ELF-1 (cell line): ENCODE measurements around the gene CCNT1.
"Not testable (repeated sequence)": the region's sequence is repeated elsewhere in the genome, so short reads cannot be mapped to it uniquely, and the experiment has no call there.

Experiments used
- DNase-seq: peaks from one replicate; pipeline ENCODE4 v3.0.0-alpha.2; 2016; ENCODE audit warnings: low read depth, low spot score

Gene CCNT1

GRCh38 chr12:48716493-48717251 lies at the start of gene CCNT1:
Gene CCNT1, minus strand, starts transcription at chr12:48716707. Its CDS starts 32 bp downstream, at chr12:48716675.
- peak; percentile 100 for DNase-seq

GRCh38 chr12:48765753-48766162 lies 49.3 kb upstream of the CCNT1 start:
- no peak for DNase-seq

GRCh38 chr12:48764521-48764920 lies 48.0 kb upstream of the CCNT1 start:
- DNase-seq: peak; percentile 71

GRCh38 chr12:48758737-48759136 lies 42.2 kb upstream of the CCNT1 start:
- DNase-seq: no peak

GRCh38 chr12:48758186-48758585 lies 41.7 kb upstream of the CCNT1 start:
- DNase-seq: no peak

GRCh38 chr12:48750769-48751356 lies 34.4 kb upstream of the CCNT1 start:
- no peak for DNase-seq

GRCh38 chr12:48750215-48750614 lies 33.7 kb upstream of the CCNT1 start:
- no peak for DNase-seq

- DNase-seq: no peak
These were observed 27.9 kb upstream of the CCNT1 start for GRCh38 chr12:48744251-48745008.

DNA sequence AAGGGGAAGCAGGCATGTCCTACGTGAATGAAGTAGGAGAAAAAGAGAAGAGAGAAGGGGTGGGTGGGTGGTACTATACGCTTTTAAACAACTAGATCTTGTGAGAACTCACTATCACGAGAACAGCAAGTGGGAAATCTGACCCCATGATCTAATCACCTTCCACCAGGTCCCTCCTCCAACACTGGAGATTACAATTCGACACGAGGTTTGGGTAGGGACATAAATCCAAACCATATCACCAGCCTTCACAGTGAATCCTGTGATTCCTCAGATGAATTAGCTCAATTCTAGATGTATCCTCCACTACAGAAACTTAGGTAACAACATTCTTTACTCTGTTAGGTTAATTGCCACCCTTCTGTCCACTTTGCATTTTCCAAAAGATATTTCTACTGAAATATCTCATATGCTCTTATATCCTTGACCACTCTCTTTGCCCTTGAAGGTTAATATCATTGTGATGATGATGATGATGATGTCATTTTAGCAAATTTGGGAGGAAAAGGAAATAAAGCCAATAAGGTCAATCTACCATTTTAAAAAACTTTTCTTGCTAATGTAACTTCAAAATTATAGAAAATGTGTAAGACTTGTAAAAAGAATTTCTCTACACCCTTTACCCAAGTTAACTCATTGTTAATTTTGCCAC lies 23.2 kb upstream of the CCNT1 start:
- DNase-seq: no peak

- DNase-seq: no peak
These were observed 19.9 kb upstream of the CCNT1 start for GRCh38 chr12:48736456-48736855.

- DNase-seq: no peak
These were observed 12.3 kb upstream of the CCNT1 start for GRCh38 chr12:48728807-48729206.

DNA sequence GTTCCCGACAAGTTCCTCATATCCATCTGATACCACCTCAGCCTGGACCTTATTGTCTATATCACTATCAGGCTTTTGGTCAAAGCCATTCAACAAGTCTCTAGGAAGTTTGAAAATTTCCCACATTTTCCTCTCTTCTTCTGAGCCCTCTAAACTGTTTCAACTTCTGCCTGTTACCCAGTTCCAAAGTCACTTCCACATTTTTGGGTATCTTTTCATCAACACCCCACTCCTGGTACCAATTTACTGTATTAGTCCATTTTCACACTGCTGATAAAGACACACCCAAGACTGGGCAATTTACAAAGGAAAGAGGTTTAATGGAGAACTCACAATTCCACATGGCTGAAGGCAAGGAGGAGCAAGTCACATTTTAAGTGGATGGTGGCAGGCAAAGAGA lies 4.2 kb upstream of the CCNT1 start:
- not testable (repeated sequence) for DNase-seq

GRCh38 chr12:48720171-48720570 lies 3.7 kb upstream of the CCNT1 start:
- DNase-seq: not testable (repeated sequence)

- DNase-seq: not testable (repeated sequence)
These were observed 2.5 kb upstream of the CCNT1 start for GRCh38 chr12:48719002-48719401.

DNA sequence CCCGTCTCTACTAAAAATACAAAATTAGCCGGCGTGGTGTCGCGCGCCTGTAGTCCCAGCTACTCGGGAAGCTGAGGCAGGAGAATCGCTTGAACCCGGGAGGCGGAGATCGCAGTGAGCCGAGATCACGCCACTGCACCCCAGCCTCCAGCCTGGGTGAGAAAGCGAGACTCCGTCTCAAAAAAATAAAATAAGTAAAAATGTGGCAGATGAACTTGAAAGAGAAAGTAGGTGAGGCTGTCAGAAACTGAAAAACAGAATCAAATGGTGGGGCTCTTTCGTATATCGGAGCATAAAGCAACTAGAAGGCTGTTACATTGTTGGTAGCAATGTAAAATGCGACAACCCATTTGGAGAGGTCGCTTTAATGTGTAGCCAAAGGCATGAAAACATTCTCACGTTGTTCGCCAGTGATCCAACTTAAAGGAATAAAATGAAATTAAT lies 767 bp upstream of the CCNT1 start:
- DNase-seq: peak; percentile 27

DNA sequence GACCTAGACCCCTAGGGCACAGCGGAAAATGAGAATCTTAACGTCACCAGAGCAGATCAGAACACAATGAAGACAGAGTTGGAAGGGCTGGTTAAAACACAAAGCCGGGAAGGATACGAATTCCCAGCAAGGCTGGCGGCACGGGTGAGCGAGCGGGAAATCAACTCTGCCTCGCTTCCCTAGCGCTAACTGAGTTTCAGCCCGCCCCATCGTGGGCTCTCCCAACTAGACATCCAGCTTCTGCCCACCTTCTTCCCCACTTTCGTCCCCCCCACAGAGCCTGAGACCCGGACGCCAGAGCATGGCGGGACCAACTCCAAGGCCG lies 377 bp downstream of the CCNT1 start:
- no peak for DNase-seq

- DNase-seq: no peak
These were observed 4.3 kb downstream of the CCNT1 start for GRCh38 chr12:48712209-48712608.

- not testable (repeated sequence) for DNase-seq
These were observed 17.7 kb downstream of the CCNT1 start for GRCh38 chr12:48698822-48699221.

DNA sequence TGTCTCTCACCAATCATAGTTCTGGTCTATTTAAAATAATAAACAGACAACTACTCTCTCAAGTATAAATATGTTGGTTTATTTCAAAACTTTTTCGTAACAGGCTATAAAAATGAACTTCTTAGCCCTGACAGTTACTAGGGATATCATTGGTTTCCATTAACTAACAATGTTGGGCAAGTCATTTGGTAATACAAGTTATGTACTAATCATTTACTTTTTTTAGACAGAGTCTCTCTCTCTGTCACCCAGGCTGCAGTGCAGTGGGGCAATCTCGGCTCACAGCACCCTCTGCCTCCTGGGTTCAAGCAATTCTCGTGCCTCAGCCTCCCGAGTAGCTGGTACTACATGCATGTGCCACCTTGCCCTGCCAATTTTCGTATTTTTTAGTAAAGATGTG lies 19.9 kb downstream of the CCNT1 start:
- no peak for DNase-seq

DNA sequence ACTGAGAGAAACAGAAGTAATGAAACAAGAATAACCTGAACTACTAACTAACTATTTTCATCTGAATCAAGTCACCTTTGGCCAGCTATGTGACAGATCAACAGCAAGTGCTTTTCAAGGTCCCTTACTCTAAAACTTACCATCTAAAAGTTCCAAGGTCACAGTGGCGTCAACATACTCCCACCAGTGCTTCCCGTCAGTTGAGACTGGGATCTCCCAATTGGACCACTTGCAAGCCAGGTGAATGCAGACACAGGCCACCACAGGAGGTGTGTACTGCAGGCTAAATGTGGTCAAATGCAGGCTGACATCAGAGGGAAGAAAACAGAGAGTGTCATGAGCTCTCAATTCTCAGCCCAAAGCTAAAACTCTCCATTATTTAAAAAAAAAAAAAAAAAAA lies 20.6 kb downstream of the CCNT1 start:
- DNase-seq: no peak

DNA sequence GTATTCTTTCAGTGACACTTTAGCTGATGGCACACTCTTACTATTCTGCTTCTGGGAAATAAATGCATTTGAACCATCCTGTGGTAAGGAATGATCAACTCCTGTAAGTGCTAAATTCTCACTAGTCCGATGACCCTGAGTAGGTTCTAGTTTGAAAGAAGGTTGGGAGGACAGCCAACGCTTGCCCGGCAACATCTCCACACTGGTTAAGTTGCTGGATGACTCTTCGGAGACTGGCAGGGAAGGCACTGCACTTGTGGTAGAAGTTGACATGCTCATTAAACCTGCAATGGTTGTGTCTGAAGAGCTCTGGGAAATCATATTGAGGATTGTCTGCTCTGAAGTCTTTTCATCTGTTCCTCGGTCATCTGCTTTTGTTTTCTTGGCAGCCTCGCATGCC lies 22.5 kb downstream of the CCNT1 start:
- DNase-seq: no peak

- no peak for DNase-seq
These were observed 22.9 kb downstream of the CCNT1 start for GRCh38 chr12:48693572-48693971.
